Measurements from ENCODE around the gene MYO1C. TPM values are rescaled to one million over a fixed set of nuclear protein-coding genes. Genes with fewer than 3 reads are reported as not detected.
"Not testable (repeated sequence)": the region's sequence is repeated elsewhere in the genome, so short reads cannot be mapped to it uniquely, and the experiment has no call there.

MYO1C gene
- total RNA-seq, 4 donors from 2014 or later, result 144 to 232 (median 179) TPM

GRCh38 chr17:1511290-1511689 lies 18.8 kb upstream of the MYO1C start:
- TF ChIP-seq POLR2A (IDR thresholded peaks at IDR 0.05) (no peak), CTCF (IDR thresholded peaks at IDR 0.05) (no peak)
- DNase-seq, result no peak
- peaks cover 0 to 56% (median 0%) of the 10 kb centered on the region in 3 donors for H3K36me3 ChIP-seq
- peak overlapping the region; percentile 39 to 88 (median 62) for H3K27ac ChIP-seq
- no peak overlapping the region for H3K4me3 ChIP-seq
- no peaks in the 10 kb centered on the region for H3K9me3 ChIP-seq
- H3K27me3 ChIP-seq, result no peaks in the 10 kb centered on the region
- H3K4me1 ChIP-seq, result peaks cover 0 to 55% (median 7%) of the 10 kb centered on the region in 4 donors

GRCh38 chr17:1509290-1509881 lies 16.9 kb upstream of the MYO1C start:
- DNase-seq, result peak in 2 of 3 donors; percentile 70
- TF ChIP-seq CTCF (IDR thresholded peaks at IDR 0.05) (peak in 2 of 6 experiments; percentile 2 to 4), POLR2A (IDR thresholded peaks at IDR 0.05) (peak in 1 of 2 donors; percentile 15)
- H3K36me3 ChIP-seq, result peaks cover 0 to 70% (median 0%) of the 10 kb centered on the region in 3 donors
- H3K27ac ChIP-seq, result peak overlapping the region in 2 of 4 donors; percentile 53 to 73
- H3K4me1 ChIP-seq, result peaks cover 0 to 47% (median 0%) of the 10 kb centered on the region in 4 donors
- no peaks in the 10 kb centered on the region for H3K27me3 ChIP-seq
- no peak overlapping the region for H3K4me3 ChIP-seq
- no peaks in the 10 kb centered on the region for H3K9me3 ChIP-seq

GRCh38 chr17:1508709-1509108 lies 16.2 kb upstream of the MYO1C start:
- peak overlapping the region in 2 of 4 donors; percentile 53 to 73 for H3K27ac ChIP-seq
- H3K4me1 ChIP-seq, result peaks cover 0 to 47% (median 0%) of the 10 kb centered on the region in 4 donors
- not testable (repeated sequence) for DNase-seq, H3K27me3 ChIP-seq, H3K9me3 ChIP-seq, H3K4me3 ChIP-seq
- peaks cover 0 to 69% (median 0%) of the 10 kb centered on the region in 3 donors for H3K36me3 ChIP-seq

DNA sequence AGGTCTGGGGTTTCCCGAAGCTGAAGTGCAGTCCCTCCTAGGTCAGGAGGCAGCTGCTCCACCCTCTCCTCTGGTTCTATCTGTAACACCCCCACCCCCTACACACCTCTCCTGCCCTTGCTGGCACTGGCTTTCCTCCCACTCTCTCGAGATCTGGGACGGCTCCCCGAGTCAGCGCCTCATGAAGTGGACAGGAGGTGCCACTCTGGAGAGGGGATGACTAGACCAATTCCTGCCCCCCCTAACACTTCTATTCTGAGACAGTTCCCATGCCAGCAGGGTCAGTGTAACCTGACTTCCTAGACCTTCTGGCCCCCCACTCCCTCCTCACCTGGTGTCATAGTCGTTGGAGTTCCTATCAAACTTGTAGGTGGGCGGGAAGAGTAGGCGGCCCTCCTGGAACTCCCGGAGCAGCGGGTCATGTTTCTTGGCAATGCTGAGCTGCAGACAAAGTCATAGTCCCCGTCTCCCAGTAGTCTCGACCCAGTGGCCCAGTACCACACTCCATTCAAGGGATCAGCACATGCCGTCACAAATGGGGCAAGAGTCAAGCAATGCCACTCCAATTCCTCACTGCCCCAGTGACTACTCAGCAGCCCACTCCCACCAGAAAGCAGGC lies 14.3 kb upstream of the MYO1C start:
- no peak overlapping the region for H3K27ac ChIP-seq
- no peak overlapping the region for H3K4me3 ChIP-seq
- DNase-seq, result no peak
- no peak for TF ChIP-seq CTCF (IDR thresholded peaks at IDR 0.05)
- no peak for TF ChIP-seq POLR2A (IDR thresholded peaks at IDR 0.05)
- H3K4me1 ChIP-seq, result peaks cover 0 to 30% (median 0%) of the 10 kb centered on the region in 4 donors
- H3K27me3 ChIP-seq, result no peaks in the 10 kb centered on the region
- peaks cover 0 to 58% (median 0%) of the 10 kb centered on the region in 3 donors for H3K36me3 ChIP-seq
- H3K9me3 ChIP-seq, result no peaks in the 10 kb centered on the region

DNA sequence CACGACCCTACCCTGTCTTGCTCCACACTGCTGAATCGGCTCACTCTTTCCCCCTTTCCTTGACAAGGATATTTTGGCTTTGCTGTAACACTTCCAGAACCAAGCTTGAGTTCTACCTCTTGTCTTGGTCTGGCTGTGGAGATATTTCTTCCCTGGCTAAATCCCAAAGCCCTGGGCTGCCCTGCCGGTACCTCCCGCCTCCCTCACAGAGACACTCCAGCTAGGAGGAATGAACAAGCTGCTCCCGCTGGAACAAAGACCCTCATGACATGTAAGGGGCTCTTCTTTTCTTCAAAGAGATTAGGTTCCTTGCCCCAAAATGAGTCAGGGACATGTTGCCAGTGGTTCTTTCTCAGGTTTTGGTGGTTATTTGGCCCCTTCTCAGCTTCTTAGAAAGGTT lies 13.1 kb upstream of the MYO1C start:
- H3K4me1 ChIP-seq, result peaks cover 0 to 19% (median 0%) of the 10 kb centered on the region in 4 donors
- H3K27ac ChIP-seq, result no peak overlapping the region
- DNase-seq, result no peak
- no peak overlapping the region for H3K4me3 ChIP-seq
- no peaks in the 10 kb centered on the region for H3K9me3 ChIP-seq
- TF ChIP-seq CTCF (IDR thresholded peaks at IDR 0.05) (no peak), POLR2A (IDR thresholded peaks at IDR 0.05) (no peak)
- H3K36me3 ChIP-seq, result peaks cover 0 to 57% (median 0%) of the 10 kb centered on the region in 3 donors
- no peaks in the 10 kb centered on the region for H3K27me3 ChIP-seq

DNA sequence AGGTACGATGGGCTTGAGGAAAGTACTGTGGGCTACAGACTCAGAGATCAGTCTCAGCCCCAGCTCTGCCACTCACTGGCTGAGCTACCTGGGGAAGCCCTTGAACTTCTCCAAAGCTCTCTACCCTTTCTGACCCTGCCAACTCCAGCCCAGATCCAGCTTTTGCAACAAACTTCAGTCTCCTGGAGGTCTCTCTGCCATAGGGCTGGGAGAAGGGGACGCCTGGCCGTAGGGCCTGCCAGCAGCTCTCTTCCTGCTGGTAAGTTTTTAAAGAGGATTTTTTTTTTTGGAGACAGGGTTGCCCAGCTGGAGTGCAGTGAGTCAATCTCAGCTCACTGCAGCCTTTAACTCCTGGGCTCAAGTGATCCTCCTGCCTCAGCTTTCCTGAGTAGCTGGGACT lies 12.4 kb upstream of the MYO1C start:
- peaks cover 0 to 54% (median 0%) of the 10 kb centered on the region in 3 donors for H3K36me3 ChIP-seq
- H3K4me1 ChIP-seq, result peaks cover 0 to 11% (median 0%) of the 10 kb centered on the region in 4 donors
- no peak for DNase-seq

More for the DNA sequence above, 12.4 kb upstream of the MYO1C start:
- H3K27me3 ChIP-seq, result no peaks in the 10 kb centered on the region
- H3K4me3 ChIP-seq, result no peak overlapping the region
- TF ChIP-seq CTCF (IDR thresholded peaks at IDR 0.05), result no peak
- no peaks in the 10 kb centered on the region for H3K9me3 ChIP-seq
- no peak overlapping the region for H3K27ac ChIP-seq

Measured in Peyer's patch (tissue), 4 donors.